HL-60/S4 treated with phorbol 12-myristate 13-acetate at 8.2 ng/mL for 4 days and 3 days (cell line): ENCODE data around the gene NKTR.

Source experiments
- in situ Hi-C: fragments of 300-500 bp; cut with MboI; formaldehyde crosslinking; loops from 2 replicates; pipeline ENCODE4 v1.15.0; 2022; ENCODE audit warnings: low sequenced_read_pairs

NKTR gene

GRCh38 chr3:42675909-42676308 is 75.4 kb downstream of the NKTR start:
- in situ Hi-C loops, result no loop called here

GRCh38 chr3:42678447-42678846 is 78.0 kb downstream of the NKTR start:
- in situ Hi-C loops, result no loop called here

- in situ Hi-C loops, result no loop called here
These were observed 79.8 kb downstream of the NKTR start for GRCh38 chr3:42680271-42680670.

GRCh38 chr3:42680806-42681205 is 80.3 kb downstream of the NKTR start:
- in situ Hi-C loops, result no loop called here

GRCh38 chr3:42681361-42682038 is 81.0 kb downstream of the NKTR start:
- in situ Hi-C loops, result no loop called here

GRCh38 chr3:42682301-42683070 is 82.0 kb downstream of the NKTR start:
- in situ Hi-C loops, result no loop called here

GRCh38 chr3:42683875-42684598 is 83.6 kb downstream of the NKTR start:
- in situ Hi-C loops, result no loop called here

- in situ Hi-C loops, result no loop called here
These were observed 84.3 kb downstream of the NKTR start for GRCh38 chr3:42684632-42685362.

GRCh38 chr3:42685363-42685881 is 84.9 kb downstream of the NKTR start, which contains the start of gene KLHL40:
TSS of gene KLHL40 (plus strand) at chr3:42685537. CDS start at chr3:42685619, 82 bp downstream.
- in situ Hi-C loops, result no loop called here

GRCh38 chr3:42685891-42686820 is 85.7 kb downstream of the NKTR start:
- in situ Hi-C loops, result no loop called here

- in situ Hi-C loops, result no loop called here
These were observed 86.6 kb downstream of the NKTR start for GRCh38 chr3:42686832-42687650.

GRCh38 chr3:42688016-42688415 is 87.5 kb downstream of the NKTR start:
- in situ Hi-C loops, result no loop called here

GRCh38 chr3:42688487-42689420 is 88.3 kb downstream of the NKTR start:
- in situ Hi-C loops, result no loop called here

- in situ Hi-C loops, result no loop called here
These were observed 89.0 kb downstream of the NKTR start for GRCh38 chr3:42689421-42690014.

GRCh38 chr3:42690191-42690590 is 89.7 kb downstream of the NKTR start:
- in situ Hi-C loops, result no loop called here

- in situ Hi-C loops, result no loop called here
These were observed 90.5 kb downstream of the NKTR start for GRCh38 chr3:42690766-42691680.
